NCI-H1092 treated with DMSO at 0.1 percent for 48 hours (cell line): ENCODE measurements around the gene NPFF.
A peak's percentile ranks its signal among the peaks of the same experiment; 100 is the strongest.
"Not testable (repeated sequence)": the region's sequence is repeated elsewhere in the genome, so short reads cannot be mapped to it uniquely, and the experiment has no call there.

Experiments used
- DNase-seq: peaks from one replicate; lab custom pipeline; 2025; lab: John Stamatoyannopoulos, UW

NPFF gene, protein sequence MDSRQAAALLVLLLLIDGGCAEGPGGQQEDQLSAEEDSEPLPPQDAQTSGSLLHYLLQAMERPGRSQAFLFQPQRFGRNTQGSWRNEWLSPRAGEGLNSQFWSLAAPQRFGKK

GRCh38 chr12:53506881-53507602 lies at the start of gene NPFF:
NPFF (minus strand) TSS chr12:53507484; CDS start chr12:53507474, 10 bp downstream.
- no peak for DNase-seq

- no peak for DNase-seq
Measured at GRCh38 chr12:53552361-53553327, 45.4 kb upstream of the NPFF start.

DNA sequence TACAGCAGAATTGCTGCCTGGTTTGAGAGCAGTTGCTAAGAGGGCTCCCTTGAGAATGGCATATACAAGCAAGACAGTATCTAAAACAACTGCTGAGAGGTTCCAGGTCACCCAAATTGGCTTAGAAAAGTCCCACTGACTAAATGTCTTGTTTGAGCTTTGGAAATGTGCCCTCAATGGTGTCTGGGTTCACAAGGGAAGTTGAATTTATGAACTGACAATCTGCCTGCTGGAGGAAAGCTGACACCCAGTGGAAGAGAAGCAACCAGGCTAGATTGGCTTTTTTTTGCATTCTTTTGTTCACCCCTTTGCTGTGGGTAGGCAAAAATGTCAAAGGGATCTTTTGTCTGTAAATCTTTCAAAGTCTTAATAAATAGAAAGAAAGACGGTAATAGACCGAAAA lies 44.6 kb upstream of the NPFF start:
- no peak for DNase-seq

DNA sequence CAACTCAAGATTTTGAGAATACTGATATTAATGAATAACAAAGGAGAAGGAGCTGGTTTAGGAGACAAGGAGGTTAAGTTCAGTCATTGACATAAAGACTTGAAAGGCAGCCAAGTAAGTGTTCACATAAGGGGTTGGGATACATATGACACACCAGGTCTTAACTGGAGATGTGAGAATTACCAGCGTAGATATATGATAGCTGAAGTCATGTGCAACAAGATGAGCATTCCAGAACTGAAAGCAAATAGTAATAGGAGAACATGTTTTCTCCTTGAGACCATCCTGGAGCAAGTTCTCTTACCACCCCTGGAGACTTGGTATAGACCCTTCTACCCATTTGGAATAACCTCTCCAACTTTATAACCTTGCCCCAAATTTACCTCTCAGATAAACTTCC lies 43.3 kb upstream of the NPFF start:
- no peak for DNase-seq

- not testable (repeated sequence) for DNase-seq
Measured at GRCh38 chr12:53550131-53550530, 42.8 kb upstream of the NPFF start.

- not testable (repeated sequence) for DNase-seq
Measured at GRCh38 chr12:53548354-53548753, 41.1 kb upstream of the NPFF start.

DNA sequence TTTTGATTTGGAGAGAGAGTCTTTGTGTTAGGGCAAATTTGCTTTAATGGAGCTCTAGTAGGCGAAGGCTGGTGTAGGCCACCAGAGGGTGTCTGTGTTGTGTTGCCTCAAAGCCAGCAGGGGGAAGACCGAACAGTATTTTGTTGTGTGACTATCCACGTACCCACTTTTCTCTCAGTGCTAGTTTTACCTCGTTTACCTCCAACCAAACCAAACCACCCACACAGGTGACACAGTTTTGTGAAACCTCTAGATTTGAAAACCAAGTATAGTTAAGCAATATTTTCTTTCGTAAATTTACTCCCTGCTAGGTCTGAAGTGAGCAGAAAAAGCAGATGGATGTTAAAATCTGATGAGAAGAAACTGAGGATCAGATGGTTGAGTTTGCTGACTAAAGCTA lies 36.3 kb upstream of the NPFF start:
- DNase-seq = peak; percentile 51

GRCh38 chr12:53539526-53539925 lies 32.2 kb upstream of the NPFF start:
- no peak for DNase-seq

GRCh38 chr12:53538209-53538689 lies 31.0 kb upstream of the NPFF start:
- peak; percentile 39 for DNase-seq

GRCh38 chr12:53536962-53537361 lies 29.7 kb upstream of the NPFF start:
- no peak for DNase-seq

DNA sequence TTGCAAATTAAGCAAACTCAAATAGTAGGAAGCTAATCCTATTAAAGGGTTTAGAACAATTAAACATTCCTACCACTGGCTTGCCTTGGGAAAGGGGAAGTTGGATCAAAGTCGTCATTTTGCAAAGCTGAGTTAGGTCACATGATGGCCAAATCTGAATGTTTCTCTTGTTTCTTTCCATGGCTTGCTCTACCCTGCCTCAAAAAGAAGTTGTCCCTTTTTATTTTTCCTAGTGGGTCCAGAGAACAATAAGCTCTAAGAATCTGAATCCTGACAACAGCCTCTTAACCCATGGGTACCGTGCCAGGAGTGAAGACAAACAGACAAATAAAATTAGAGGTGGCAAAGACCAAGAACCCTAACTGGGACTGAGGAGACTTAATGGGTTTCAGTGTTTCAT lies 26.2 kb upstream of the NPFF start:
- DNase-seq = no peak

DNA sequence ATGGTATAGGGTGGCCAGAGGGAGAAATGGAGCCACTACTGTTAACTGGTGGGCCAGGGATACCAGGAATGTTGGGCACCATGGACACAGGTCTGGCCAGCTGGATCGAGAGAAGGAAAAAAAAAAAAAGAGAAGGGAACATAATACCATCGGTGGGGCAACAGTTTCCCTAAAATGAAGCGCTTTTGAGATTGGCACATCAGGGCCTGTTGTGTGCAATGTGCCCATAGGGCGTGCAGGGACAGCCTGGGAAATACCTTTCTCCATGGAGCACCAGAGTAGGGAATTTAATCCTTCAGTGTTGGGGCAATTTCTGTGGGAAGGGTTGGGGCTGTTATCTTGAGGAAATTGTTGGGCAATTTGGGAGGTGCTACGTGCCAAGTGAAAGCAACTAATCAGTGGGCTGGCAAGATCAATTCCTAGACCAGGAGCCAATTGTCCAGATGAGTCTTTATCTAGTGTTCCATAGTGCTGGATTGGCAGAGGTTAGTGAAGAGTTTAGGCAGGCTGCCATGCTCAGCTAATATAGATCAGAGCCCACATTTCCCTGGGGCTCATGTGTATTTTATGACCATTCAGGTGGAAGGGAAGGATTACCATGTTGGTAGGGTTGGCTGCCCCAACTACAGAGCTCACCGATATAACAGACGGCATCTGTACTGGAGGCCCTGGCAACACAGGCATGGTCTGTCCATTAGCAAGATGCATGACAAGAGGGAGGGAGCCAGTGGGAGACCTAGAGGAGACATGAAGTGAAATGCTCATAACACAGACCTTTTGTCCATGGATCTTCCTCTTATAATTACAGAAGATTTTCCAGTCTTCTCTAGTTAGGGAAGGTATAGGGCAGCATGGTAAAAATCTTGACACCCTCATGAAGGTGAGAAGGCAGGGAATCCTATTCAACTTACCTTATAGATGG lies 25.5 kb upstream of the NPFF start:
- peak; percentile 43 for DNase-seq

GRCh38 chr12:53532021-53532420 lies 24.7 kb upstream of the NPFF start:
- DNase-seq = peak; percentile 66

DNA sequence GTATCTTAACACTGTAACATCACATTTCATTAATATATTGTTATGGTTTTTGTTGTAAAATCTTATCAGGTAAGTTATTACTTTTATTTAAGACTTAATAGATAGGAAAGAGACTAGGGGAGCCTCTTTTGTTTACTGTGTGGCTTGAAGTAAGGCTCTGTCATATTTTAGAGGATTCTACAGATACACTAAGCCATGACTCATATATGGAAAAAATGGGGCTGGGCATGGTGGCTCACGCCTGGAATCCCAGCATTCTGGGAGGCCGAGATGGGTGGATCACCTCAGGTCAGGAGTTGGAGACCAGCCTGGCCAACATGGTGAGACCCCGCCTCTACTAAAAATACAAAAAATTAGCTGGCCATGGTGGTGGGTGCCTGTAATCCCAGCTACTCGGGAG lies 23.6 kb upstream of the NPFF start:
- no peak for DNase-seq

GRCh38 chr12:53530061-53530460 lies 22.8 kb upstream of the NPFF start:
- no peak for DNase-seq

DNA sequence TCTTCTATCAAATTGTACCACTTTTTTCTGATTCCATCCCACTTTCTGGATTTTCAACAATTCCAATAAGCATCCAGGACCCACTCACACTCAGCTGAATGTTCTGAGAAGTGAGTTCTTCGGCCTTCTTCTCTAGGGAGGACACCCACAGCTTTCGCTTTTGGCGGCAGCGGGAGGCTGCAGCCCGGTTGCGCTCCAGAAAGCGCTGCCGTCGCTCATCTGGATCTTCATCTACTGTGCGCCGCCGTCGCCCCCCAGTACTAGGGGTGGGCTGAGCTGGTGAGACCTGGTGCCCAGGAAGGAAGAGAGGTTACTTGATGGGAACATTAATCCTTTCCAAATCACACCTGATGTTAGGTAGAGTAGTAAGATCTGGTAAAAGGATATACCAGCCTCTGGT lies 17.2 kb upstream of the NPFF start:
- DNase-seq = no peak

GRCh38 chr12:53523131-53523530 lies 15.8 kb upstream of the NPFF start:
- no peak for DNase-seq

- no peak for DNase-seq
Measured at GRCh38 chr12:53518381-53518780, 11.1 kb upstream of the NPFF start.

GRCh38 chr12:53516758-53517455 lies 9.6 kb upstream of the NPFF start:
- DNase-seq = no peak

GRCh38 chr12:53515291-53515680 lies 8.0 kb upstream of the NPFF start:
- DNase-seq = no peak
